ENCODE measurements around the gene IL7R. TPM values are rescaled to one million over a fixed set of nuclear protein-coding genes. Genes with fewer than 3 reads are reported as not detected.
"Not testable (repeated sequence)": the region's sequence is repeated elsewhere in the genome, so short reads cannot be mapped to it uniquely, and the experiment has no call there.

The IL7R gene
- total RNA-seq, 1 donor from 2014 or later = 5.2 TPM

DNA sequence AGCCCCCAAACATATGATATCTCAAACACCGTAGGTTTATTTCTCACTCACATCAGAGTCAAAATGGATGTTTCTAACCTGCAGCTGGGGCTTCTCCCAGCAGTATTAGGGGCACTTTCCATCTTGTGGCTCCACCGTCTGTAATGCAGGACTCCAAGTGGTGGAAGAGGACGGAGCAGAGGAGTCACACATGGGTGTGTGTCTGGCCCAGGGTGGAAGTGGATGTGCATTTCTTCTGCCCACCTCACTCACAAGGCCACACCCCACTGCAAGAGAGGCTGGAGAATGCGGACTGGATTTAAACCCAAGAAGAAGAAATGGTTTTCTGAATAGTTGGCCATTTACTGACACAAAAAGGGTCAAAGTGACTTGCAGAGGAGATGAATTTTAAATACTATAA is 13.9 kb downstream of the IL7R start:
- no peak for DNase-seq (ENCODE audit: low spot score)

DNA sequence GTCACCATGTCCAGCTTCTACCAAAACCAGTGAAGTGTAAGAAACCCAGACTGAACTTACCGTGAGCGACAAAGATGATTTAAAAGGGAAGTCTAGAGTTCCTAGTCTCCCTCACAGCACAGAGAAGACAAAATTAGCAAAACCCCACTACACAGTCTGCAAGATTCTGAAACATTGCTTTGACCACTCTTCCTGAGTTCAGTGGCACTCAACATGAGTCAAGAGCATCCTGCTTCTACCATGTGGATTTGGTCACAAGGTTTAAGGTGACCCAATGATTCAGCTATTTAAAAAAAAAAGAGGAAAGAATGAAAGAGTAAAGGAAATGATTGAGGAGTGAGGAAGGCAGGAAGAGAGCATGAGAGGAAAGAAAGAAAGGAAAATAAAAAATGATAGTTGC is 19.8 kb downstream of the IL7R start:
- DNase-seq (ENCODE audit: low spot score) = no peak

- DNase-seq (ENCODE audit: low spot score) = no peak
These were observed 20.2 kb downstream of the IL7R start for GRCh38 chr5:35876922-35877321.

DNA sequence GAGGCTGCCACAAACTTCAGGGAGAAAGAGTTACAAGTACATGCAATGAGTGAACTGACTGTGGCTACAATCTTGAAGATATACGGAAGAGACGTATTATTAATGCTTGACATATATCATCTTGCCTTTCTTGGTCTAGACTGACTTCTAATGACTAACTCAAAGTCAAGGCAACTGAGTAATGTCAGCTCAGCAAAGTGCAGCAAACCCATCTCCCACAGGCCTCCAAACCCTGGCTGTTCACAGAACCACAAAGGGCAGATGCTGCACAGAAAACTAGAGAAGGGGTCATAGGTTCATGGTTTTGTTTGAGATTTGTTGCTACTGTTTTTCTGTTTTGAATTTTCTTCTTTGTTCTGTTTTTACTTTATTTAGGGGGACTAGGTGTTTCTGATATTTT is 21.0 kb downstream of the IL7R start:
- DNase-seq (ENCODE audit: low spot score) = no peak

GRCh38 chr5:35878079-35878478 is 21.4 kb downstream of the IL7R start:
- DNase-seq (ENCODE audit: low spot score) = no peak

- no peak for DNase-seq (ENCODE audit: low spot score)
These were observed 22.4 kb downstream of the IL7R start for GRCh38 chr5:35879096-35879495.

DNA sequence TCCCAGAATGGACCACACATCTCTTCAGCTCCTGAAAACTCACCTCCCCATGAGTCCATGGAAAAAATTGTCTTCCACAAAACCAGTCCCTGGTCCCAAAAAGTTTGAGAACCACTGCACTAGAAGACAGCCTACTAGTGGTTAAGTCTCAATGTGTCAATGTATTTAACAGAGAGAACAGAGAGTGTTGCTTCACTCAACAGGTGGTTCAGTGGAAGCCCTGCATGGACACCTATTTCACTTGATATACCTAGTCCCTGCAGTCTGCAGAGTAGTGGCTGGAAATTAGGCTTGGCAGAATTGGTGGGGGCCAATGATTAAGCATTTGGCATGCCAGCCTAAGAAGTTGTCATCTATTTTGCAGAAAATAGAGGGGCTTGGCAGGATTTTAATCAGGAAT is 23.0 kb downstream of the IL7R start:
- DNase-seq (ENCODE audit: low spot score) = no peak

DNA sequence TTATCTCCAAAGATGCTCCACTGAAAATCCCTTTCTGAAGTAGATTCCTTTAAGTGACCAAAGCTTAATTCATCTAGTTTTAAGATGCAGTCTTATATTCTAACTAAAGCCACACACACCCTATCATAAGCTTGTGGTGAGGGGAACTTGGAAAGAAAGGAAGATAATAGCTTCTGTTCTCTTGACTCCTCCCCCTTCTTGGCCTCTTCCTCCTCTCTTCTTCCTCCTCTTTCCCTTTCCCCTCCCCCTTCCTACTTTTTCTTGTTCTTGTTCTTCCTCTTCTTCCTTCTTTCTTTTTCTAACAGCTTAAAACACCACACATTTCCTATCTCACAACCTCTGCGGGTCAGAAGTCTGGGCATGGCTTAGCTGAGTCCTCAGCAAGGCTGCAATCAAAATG is 23.5 kb downstream of the IL7R start:
- no peak for DNase-seq (ENCODE audit: low spot score)

- DNase-seq (ENCODE audit: low spot score) = no peak
These were observed 25.1 kb downstream of the IL7R start for GRCh38 chr5:35881758-35882157.

GRCh38 chr5:35884191-35884769 is 27.6 kb downstream of the IL7R start:
- no peak for DNase-seq (ENCODE audit: low spot score)

- no peak for DNase-seq (ENCODE audit: low spot score)
These were observed 28.1 kb downstream of the IL7R start for GRCh38 chr5:35884773-35885172.

GRCh38 chr5:35886381-35886780 is 29.7 kb downstream of the IL7R start:
- no peak for DNase-seq (ENCODE audit: low spot score)

DNA sequence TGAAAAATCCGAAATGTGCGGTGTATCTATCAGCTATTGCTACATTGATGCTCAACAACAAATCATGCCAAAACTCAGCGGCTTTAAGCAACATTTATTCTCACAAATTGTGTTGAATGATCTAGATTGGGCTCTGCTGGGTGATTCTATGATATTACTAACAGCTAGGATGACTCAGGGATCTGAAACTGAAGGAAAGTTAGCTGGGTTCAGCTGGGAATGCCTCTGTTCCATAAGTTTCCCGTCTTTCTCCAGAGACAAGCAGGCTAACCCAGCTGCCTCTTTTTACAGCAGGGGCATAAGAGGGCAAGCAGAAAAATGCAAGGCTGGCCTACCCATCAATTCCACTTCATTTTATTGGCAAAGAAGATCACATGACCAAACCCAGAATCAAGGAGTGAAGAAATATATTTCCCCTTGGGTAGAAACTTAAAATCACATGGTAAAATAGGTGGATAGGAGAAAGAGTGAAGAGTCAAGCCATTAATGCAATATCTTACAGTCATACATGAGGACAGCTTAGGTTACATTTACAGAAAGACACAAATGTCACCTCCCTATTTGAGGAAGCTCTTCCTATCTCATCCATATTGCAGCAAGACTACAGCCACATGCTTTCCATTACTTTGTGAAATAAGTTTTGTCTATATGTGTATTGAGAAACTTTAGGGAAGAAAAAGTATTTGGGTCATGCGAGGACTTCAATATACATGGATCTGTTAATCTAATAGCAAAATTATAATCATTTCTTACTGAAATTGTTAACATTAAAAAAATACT is 30.8 kb downstream of the IL7R start:
- DNase-seq (ENCODE audit: low spot score) = no peak

GRCh38 chr5:35890021-35891020 is 33.6 kb downstream of the IL7R start:
- no peak for DNase-seq (ENCODE audit: low spot score)

DNA sequence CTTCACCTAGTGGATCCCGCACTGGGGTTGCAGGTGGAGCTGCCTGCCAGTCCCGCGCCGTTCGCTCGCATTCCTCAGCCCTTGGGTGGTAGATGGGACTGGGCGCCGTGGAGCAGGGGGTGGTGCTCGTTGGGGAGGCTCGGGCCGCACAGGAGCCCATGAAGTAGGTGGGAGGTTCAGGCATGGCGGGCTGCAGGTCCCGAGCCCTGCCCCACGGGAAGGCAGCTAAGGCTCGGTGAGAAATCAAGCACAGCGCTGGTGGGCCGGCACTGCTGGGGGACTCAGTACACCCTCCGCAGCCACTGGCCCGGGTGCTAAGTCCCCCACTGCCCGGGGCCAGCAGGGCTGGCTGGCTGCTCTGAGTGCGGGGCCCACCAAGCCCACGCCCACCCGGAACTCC is 36.1 kb downstream of the IL7R start:
- DNase-seq (ENCODE audit: low spot score) = not testable (repeated sequence)

DNA sequence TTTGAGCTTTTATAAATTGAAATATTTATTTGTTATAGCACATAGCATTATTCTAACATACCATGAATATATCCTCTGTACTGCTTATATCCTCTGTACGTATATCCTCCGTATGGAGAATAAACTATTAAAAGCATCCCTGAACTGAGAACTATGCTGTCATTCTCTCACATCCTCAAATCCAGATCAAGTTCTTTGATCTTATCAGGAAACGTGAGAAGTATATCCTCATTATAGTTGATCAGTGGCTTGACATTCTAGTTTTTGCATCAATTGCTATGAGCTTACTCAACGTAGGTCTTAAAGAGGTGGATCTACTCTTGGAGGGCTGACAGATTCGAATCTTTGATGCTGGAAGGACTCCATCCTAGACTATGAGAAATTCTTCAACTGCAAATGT is 37.4 kb downstream of the IL7R start:
- no peak for DNase-seq (ENCODE audit: low spot score)

- no peak for DNase-seq (ENCODE audit: low spot score)
These were observed 42.4 kb downstream of the IL7R start for GRCh38 chr5:35898952-35899660.

DNA sequence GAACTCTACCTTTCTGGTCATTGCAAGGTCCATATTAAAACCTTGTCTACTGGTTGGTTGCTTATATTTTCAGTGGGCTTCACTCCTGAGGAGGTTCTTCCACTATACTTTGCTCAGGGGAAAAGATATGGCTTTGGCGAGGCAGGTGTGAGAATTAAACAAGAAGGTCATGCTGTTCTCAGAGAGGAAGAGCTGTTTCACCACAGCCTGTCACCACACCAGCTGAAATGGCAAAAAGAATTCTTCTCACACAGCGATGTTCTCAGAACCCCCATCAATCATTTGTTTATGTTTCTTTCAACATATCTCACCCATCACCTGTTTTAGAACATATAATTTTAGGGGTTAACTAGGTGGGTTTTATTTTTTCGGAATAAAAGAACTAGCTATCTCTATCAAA is 43.1 kb downstream of the IL7R start:
- DNase-seq (ENCODE audit: low spot score) = no peak

DNA sequence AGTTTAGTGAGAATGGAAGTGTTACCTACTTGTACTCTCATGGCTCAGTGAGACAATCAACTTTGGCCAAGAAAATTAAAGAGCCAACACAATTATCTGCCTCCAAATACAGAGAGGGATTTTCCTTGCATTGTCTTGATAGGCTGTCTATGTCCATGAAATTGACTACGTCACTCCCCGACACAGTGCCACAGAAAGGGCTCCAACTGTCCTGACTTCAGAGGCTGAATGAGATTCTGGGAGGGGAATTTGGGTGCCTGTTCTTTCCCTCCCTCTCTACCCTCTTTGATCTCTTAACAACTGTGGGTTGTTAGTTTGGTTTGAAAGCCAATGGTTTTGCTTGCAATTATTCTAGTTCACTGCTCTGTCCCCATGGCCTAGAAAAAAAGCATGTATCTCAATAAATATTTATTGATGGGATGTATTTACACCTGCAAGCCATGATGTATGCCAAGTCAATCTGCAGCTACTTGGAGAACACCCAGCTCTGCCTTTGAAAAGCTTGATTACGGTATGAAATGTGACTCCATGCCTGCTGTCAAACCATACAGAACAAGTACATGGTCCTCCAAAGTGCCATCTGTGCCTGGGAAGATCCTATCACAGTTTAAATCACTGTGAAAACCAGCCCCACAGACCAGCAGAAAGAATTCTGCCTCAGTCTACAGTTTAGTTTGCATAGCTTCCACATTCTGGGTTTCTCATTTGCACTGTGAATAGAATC is 44.4 kb downstream of the IL7R start:
- DNase-seq (ENCODE audit: low spot score) = no peak

GRCh38 chr5:35902046-35902672 is 45.5 kb downstream of the IL7R start:
- no peak for DNase-seq (ENCODE audit: low spot score)

All from mesenteric fat pad (tissue), 1 donor.